HCT116 (cell line): ENCODE data around the gene TMEM14A. TPM values are rescaled to one million over a fixed set of nuclear protein-coding genes. Genes with fewer than 3 reads are reported as not detected.

Source experiments
- ATAC-seq: fragments of 200-7000 bp; cut with Tn5 transposase; 2 replicates; pipeline ENCODE4 v1.9.1; 2020; ENCODE audit warnings: mild to moderate bottlenecking, moderate library complexity
- BruUV-seq: library from RNA; stranded (reverse); fragments of 400-500 nt; replicated peaks from 2 replicates; lab custom pipeline; 2021; lab: Mats Ljungman, UMichigan
- CTCF ChIA-PET: fragments of 300-600 bp; sonication (Branson Sonifier 250); formaldehyde crosslinking; loops from one replicate; lab custom pipeline; 2021; ENCODE audit warnings: antibody characterized with exemption; lab: Charles Lee
- POLR2A ChIA-PET: fragments of 300-600, 350-600 bp; sonication (Branson Sonifier 250); formaldehyde crosslinking; loops from one replicate; lab custom pipeline; 2021; ENCODE audit warnings: antibody characterized with exemption; lab: Charles Lee
- RAD21 ChIA-PET, 2 experiments: fragments of 300-600 bp; sonication (Branson Sonifier 250); formaldehyde crosslinking; loops; one replicate each; lab custom pipeline; 2023; ENCODE audit warnings: low total read pairs in 2 of 2; ENCODE audit not compliant: uncharacterized antibody in 2 of 2, unreplicated experiment in 2 of 2, low non-redundant PET in 1 of 2; lab: Charles Lee
- DNase-seq: peaks from one replicate; pipeline ENCODE4 v3.0.0-alpha.2; 2010; ENCODE audit warnings: low read depth, low spot score
- H2AFZ ChIP-seq: fragments of 200-600 bp; shearing (Covaris generic), sonication (generic); 2 replicates; pipeline ENCODE4 v1.6.1; 2017; ENCODE audit warnings: low read depth, mixed run types, mixed read lengths, antibody characterized with exemption, low read length; ENCODE audit not compliant: poor library complexity, severe bottlenecking
- H3K27ac ChIP-seq: 2 replicates; pipeline ENCODE4 v1.5.1; 2012; ENCODE audit warnings: low read depth, low read length
- H3K27me3 ChIP-seq: fragments of 200-600 bp; sonication (generic); 2 replicates; pipeline ENCODE4 v1.6.1; 2016; ENCODE audit warnings: mixed run types, low read length, mixed read lengths; ENCODE audit not compliant: insufficient read depth
- H3K36me3 ChIP-seq, 2 experiments: fragments of 200-500 bp in 1 of 2; fragments of 200-600 bp in 1 of 2; sonication (Bioruptor generic) in 1 of 2; sonication (generic) in 1 of 2; 2 replicates each; pipeline versions ENCODE4 v1.5.1 to v1.6.1; 2014 to 2016; ENCODE audit warnings: low read length in 2 of 2, inconsistent platforms in 1 of 2, mixed read lengths in 1 of 2, mixed run types in 1 of 2; ENCODE audit not compliant: insufficient read depth in 2 of 2, control insufficient read depth in 1 of 2
- H3K4me1 ChIP-seq, 2 experiments: fragments of 200-600 bp in 1 of 2; sonication (generic) in 1 of 2; 2 replicates each; pipeline versions ENCODE4 v1.5.1 to v1.6.1; 2012 to 2017; ENCODE audit warnings: low read length in 2 of 2, inconsistent platforms in 1 of 2, mild to moderate bottlenecking in 1 of 2, mixed read lengths in 1 of 2, mixed run types in 1 of 2, moderate library complexity in 1 of 2; ENCODE audit not compliant: insufficient read depth in 2 of 2, control insufficient read depth in 1 of 2
- H3K4me2 ChIP-seq: fragments of 200-600 bp; sonication (generic); 2 replicates; pipeline ENCODE4 v1.6.1; 2017; ENCODE audit warnings: mixed run types, low read length, mixed read lengths
- H3K4me3 ChIP-seq, 2 experiments: fragments of 200-600 bp in 1 of 2; sonication (generic) in 1 of 2; replicated peaks in 1 of 2; 2 replicates each; pipeline ENCODE4 v1.5.1; 2011 to 2016; ENCODE audit warnings: low read length in 2 of 2, control low read depth in 1 of 2, low read depth in 1 of 2, mild to moderate bottlenecking in 1 of 2, mixed read lengths in 1 of 2, mixed run types in 1 of 2
- H3K79me2 ChIP-seq: fragments of 200-600 bp; sonication (generic); 2 replicates; pipeline ENCODE4 v1.6.1; 2017; ENCODE audit warnings: mild to moderate bottlenecking, mixed run types, low read length, moderate library complexity, mixed read lengths; ENCODE audit not compliant: insufficient read depth
- H3K9ac ChIP-seq: fragments of 200-600 bp; sonication (generic); 2 replicates; pipeline ENCODE4 v1.6.1; 2016; ENCODE audit warnings: low read length, mixed read lengths
- H3K9me2 ChIP-seq: fragments of 200-600 bp; sonication (generic), shearing (Covaris generic); 2 replicates; pipeline ENCODE4 v1.6.1; 2017; ENCODE audit warnings: mixed run types, mild to moderate bottlenecking, moderate library complexity; ENCODE audit not compliant: insufficient read depth
- H3K9me3 ChIP-seq, 2 experiments: fragments of 200-500 bp in 1 of 2; fragments of 200-600 bp in 1 of 2; sonication (Bioruptor generic) in 1 of 2; sonication (generic) in 1 of 2; 2 replicates each; pipeline ENCODE4 v1.6.1; 2014 to 2017; ENCODE audit warnings: low read length in 2 of 2, mixed read lengths in 2 of 2, inconsistent platforms in 1 of 2, low read depth in 1 of 2, mild to moderate bottlenecking in 1 of 2, mixed run types in 1 of 2, moderate library complexity in 1 of 2; ENCODE audit not compliant: control insufficient read depth in 1 of 2, insufficient read depth in 1 of 2
- H4K20me1 ChIP-seq: fragments of 200-600 bp; sonication (generic), shearing (Covaris generic); 2 replicates; pipeline ENCODE4 v1.6.1; 2017; ENCODE audit warnings: mixed run types, mild to moderate bottlenecking, moderate library complexity; ENCODE audit not compliant: insufficient read depth
- EGR1 ChIP-seq: IDR thresholded peaks from 2 replicates; pipeline ENCODE4 v1.6.1; 2012; ENCODE audit warnings: low read depth
- ELF1 ChIP-seq: IDR thresholded peaks from 2 replicates; pipeline ENCODE4 v1.6.1; 2012; ENCODE audit warnings: low read depth, borderline replicate concordance
- EZH2 ChIP-seq: fragments of 200-600 bp; sonication (generic); IDR thresholded peaks from 2 replicates; pipeline ENCODE4 v1.6.1; 2017; ENCODE audit warnings: antibody characterized with exemption, mixed run types
- FOSL1 ChIP-seq: IDR thresholded peaks from 2 replicates; pipeline ENCODE4 v1.6.1; 2012; ENCODE audit warnings: low read depth
- POLR2AphosphoS5 ChIP-seq: IDR thresholded peaks from 2 replicates; pipeline ENCODE4 v1.6.1; 2011; ENCODE audit warnings: mild to moderate bottlenecking, low read depth, low read length, moderate library complexity
- SIN3A ChIP-seq: IDR thresholded peaks from 2 replicates; pipeline ENCODE4 v1.6.1; 2012; ENCODE audit warnings: low read depth
- TCF7L2 ChIP-seq: IDR thresholded peaks from 2 replicates; pipeline ENCODE4 v1.7.0; 2011; ENCODE audit warnings: borderline replicate concordance, inconsistent platforms; ENCODE audit not compliant: insufficient read depth, insufficient read length; ENCODE audit errors: extremely low read depth
- ZFX ChIP-seq: fragments of 450-650 bp; IDR thresholded peaks from 2 replicates; pipeline ENCODE4 v1.6.1; 2017
- ZNF274 ChIP-seq: fragments of 200-500 bp; sonication (Bioruptor generic); IDR thresholded peaks from 2 replicates; pipeline ENCODE4 v1.6.1; 2014; ENCODE audit warnings: mild to moderate bottlenecking, low read depth, low read length, inconsistent platforms
- intact Hi-C: fragments of 100-400 bp; cut with micrococcal nuclease; formaldehyde crosslinking; loops from 2 replicates; pipeline ENCODE4 v1.10.0; 2022
- total RNA-seq: library from RNA; stranded (reverse); gene quantifications from one replicate; pipeline ENCODE4 v1.2.1, GENCODE V29; 2021; ENCODE audit not compliant: unreplicated experiment
- TF ChIP-seq, protein P1 (sequence below), 3 experiments: fragments of 200-600 bp in 1 of 3; sonication (generic) in 1 of 3; IDR thresholded peaks in 2 of 3; conservative IDR thresholded peaks in 1 of 3; 2 replicates each; pipeline ENCODE4 v1.5.1; 2012 to 2017; ENCODE audit warnings: low read depth in 2 of 3, low read length in 2 of 3, antibody characterized with exemption in 1 of 3, borderline replicate concordance in 1 of 3, control low read depth in 1 of 3, mild to moderate bottlenecking in 1 of 3, mixed read lengths in 1 of 3, mixed run types in 1 of 3, moderate library complexity in 1 of 3; ENCODE audit not compliant: insufficient read depth in 1 of 3
- TF ChIP-seq, protein P2 (sequence below): IDR thresholded peaks from 2 replicates; pipeline ENCODE4 v1.6.1; 2012; ENCODE audit warnings: low read depth

Gene TMEM14A
- total RNA-seq, 1 experiment from 2014 or later: 51.5 TPM

GRCh38 chr6:52726741-52727535 lies 56.0 kb downstream of the TMEM14A start (continued):
- no peak for TF ChIP-seq TCF7L2

DNA sequence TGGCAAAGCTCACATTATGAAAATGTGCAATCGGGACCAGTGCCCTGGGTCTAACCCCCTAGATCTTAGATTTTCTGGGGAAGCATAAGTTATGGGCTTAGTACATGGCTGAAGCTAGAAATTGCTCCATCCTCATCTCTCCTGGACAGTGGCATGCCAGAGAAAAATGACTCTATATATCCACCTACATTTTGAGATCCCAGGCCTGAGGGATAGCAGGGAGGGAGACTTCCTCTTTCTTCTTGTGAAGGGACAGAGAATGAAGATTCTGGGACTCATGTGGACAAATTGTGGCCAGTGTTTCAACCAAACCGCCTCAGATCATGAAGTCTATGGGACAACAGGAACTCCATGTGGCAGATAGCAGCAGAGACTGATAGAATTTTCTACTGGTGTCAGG lies 57.0 kb downstream of the TMEM14A start:
- H3K9ac ChIP-seq: no peak overlapping the region
- TF ChIP-seq ZNF274: no peak
- no peak for TF ChIP-seq EGR1
- no peak for TF ChIP-seq POLR2AphosphoS5
- TF ChIP-seq ELF1: no peak
- TF ChIP-seq SIN3A: no peak
- no peak for TF ChIP-seq ZFX
- TF ChIP-seq, protein P1, sequence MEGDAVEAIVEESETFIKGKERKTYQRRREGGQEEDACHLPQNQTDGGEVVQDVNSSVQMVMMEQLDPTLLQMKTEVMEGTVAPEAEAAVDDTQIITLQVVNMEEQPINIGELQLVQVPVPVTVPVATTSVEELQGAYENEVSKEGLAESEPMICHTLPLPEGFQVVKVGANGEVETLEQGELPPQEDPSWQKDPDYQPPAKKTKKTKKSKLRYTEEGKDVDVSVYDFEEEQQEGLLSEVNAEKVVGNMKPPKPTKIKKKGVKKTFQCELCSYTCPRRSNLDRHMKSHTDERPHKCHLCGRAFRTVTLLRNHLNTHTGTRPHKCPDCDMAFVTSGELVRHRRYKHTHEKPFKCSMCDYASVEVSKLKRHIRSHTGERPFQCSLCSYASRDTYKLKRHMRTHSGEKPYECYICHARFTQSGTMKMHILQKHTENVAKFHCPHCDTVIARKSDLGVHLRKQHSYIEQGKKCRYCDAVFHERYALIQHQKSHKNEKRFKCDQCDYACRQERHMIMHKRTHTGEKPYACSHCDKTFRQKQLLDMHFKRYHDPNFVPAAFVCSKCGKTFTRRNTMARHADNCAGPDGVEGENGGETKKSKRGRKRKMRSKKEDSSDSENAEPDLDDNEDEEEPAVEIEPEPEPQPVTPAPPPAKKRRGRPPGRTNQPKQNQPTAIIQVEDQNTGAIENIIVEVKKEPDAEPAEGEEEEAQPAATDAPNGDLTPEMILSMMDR (IDR thresholded peaks at IDR 0.05 in 2 of 3, conservative IDR thresholded peaks at IDR 0.05 in 1 of 3; ENCODE audit: borderline replicate concordance in 1 of 3, insufficient read depth in 1 of 3, low read depth in 2 of 3, low read length in 2 of 3): no peak
- TF ChIP-seq EZH2: no peak
- TF ChIP-seq FOSL1: no peak
- TF ChIP-seq TCF7L2: no peak
- TF ChIP-seq, protein P2, sequence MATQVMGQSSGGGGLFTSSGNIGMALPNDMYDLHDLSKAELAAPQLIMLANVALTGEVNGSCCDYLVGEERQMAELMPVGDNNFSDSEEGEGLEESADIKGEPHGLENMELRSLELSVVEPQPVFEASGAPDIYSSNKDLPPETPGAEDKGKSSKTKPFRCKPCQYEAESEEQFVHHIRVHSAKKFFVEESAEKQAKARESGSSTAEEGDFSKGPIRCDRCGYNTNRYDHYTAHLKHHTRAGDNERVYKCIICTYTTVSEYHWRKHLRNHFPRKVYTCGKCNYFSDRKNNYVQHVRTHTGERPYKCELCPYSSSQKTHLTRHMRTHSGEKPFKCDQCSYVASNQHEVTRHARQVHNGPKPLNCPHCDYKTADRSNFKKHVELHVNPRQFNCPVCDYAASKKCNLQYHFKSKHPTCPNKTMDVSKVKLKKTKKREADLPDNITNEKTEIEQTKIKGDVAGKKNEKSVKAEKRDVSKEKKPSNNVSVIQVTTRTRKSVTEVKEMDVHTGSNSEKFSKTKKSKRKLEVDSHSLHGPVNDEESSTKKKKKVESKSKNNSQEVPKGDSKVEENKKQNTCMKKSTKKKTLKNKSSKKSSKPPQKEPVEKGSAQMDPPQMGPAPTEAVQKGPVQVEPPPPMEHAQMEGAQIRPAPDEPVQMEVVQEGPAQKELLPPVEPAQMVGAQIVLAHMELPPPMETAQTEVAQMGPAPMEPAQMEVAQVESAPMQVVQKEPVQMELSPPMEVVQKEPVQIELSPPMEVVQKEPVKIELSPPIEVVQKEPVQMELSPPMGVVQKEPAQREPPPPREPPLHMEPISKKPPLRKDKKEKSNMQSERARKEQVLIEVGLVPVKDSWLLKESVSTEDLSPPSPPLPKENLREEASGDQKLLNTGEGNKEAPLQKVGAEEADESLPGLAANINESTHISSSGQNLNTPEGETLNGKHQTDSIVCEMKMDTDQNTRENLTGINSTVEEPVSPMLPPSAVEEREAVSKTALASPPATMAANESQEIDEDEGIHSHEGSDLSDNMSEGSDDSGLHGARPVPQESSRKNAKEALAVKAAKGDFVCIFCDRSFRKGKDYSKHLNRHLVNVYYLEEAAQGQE: no peak
- no peaks in the 10 kb centered on the region for H3K36me3 ChIP-seq
- H3K4me2 ChIP-seq: no peak overlapping the region
- H3K27ac ChIP-seq: no peak overlapping the region
- CTCF ChIA-PET: no interaction called here
- ATAC-seq (no peak), DNase-seq (no peak)
- no peaks in the 10 kb centered on the region for H3K9me3 ChIP-seq
- H3K4me1 ChIP-seq: peaks cover 0 to 15% of the 10 kb centered on the region in 2 experiments; a peak in 1 of 4 replicates
- H4K20me1 ChIP-seq: no peaks in the 10 kb centered on the region
- H3K9me2 ChIP-seq: no peaks in the 10 kb centered on the region
- no peak overlapping the region for H3K4me3 ChIP-seq
- POLR2A ChIA-PET: no interaction called here
- no TSS peak for BruUV-seq
- H2AFZ ChIP-seq: no peak overlapping the region
- H3K79me2 ChIP-seq: no peaks in the 10 kb centered on the region
- no peaks in the 10 kb centered on the region for H3K27me3 ChIP-seq
- intact Hi-C loops: no loop called here
- RAD21 ChIA-PET: no interaction called here
